Body of pancreas (tissue), 4 donors: ENCODE data around the gene HPN. TPM values are rescaled to one million over a fixed set of nuclear protein-coding genes. Genes with fewer than 3 reads are reported as not detected.
"Not testable (repeated sequence)": the region's sequence is repeated elsewhere in the genome, so short reads cannot be mapped to it uniquely, and the experiment has no call there.

ENCODE experiments used
- ATAC-seq: fragments of 150-250 bp; one replicate; pipeline ENCODE4 v1.9.1; 2016
- DNase-seq, 4 donors: peaks; one replicate each; pipeline ENCODE4 v3.0.0-alpha.2; 2019
- H3K27ac ChIP-seq, 4 donors: fragments of 200-600 bp; sonication (generic); 1 replicate in 3 of 4; 2 replicates in 1 of 4; pipeline versions ENCODE4 v1.5.1 to v1.6.1; 2016 to 2019; ENCODE audit warnings: mild to moderate bottlenecking in 1 of 4, mixed read lengths in 1 of 4, moderate library complexity in 1 of 4
- H3K27me3 ChIP-seq, 2 donors: fragments of 200-600 bp; sonication (generic); one replicate each; pipeline ENCODE4 v1.6.0; 2016; ENCODE audit warnings: mild to moderate bottlenecking in 1 of 2
- H3K36me3 ChIP-seq, 2 donors: fragments of 200-600 bp; sonication (generic); replicated peaks in 1 of 2; 2 replicates each; pipeline ENCODE4 v1.5.1; 2016; ENCODE audit warnings: low read depth in 2 of 2; ENCODE audit not compliant: insufficient read depth in 1 of 2
- H3K4me1 ChIP-seq: fragments of 200-600 bp; sonication (generic); one replicate; pipeline ENCODE4 v1.6.0; 2016
- H3K4me3 ChIP-seq, 2 donors: fragments of 200-600 bp; sonication (generic); 1 replicate in 1 of 2; 2 replicates in 1 of 2; pipeline ENCODE4 v1.5.1; 2016 to 2019
- H3K9me3 ChIP-seq, 3 donors: fragments of 200-600 bp; sonication (generic); 1 replicate in 2 of 3; 2 replicates in 1 of 3; pipeline ENCODE4 v1.5.1; 2016
- POLR2A ChIP-seq, 3 donors: fragments of 450-650 bp; IDR thresholded peaks; one replicate each; pipeline ENCODE4 v1.6.1; 2016; ENCODE audit warnings: antibody characterized with exemption in 3 of 3, mild to moderate bottlenecking in 2 of 3
- WGBS, 2 donors: methylation state at CpG; one replicate each; pipeline ENCODE4 v1.1.5; 2017; 5-methylcytosine and 5-hydroxymethylcytosine counted together
- intact Hi-C: fragments of 100-400 bp; cut with DNase I; formaldehyde crosslinking; loops from one replicate; pipeline ENCODE4 v1.15.1; 2023
- total RNA-seq, 2 donors: library from RNA; depleted of rRNA; stranded (reverse); fragments of >200 nt; gene quantifications; one replicate each; pipeline ENCODE4 v1.1.0, GENCODE V29; 2016
- TF ChIP-seq, protein P1 (sequence below), 7 experiments: fragments of 450-650 bp in 4 of 7; fragments of 200-600 bp in 3 of 7; sonication (generic) in 3 of 7; IDR thresholded peaks; one replicate each; pipeline ENCODE4 v1.5.1; 2016 to 2019; ENCODE audit warnings: antibody characterized with exemption in 7 of 7

Gene HPN
- total RNA-seq, 2 donors from 2014 or later: 135 to 289 TPM

DNA sequence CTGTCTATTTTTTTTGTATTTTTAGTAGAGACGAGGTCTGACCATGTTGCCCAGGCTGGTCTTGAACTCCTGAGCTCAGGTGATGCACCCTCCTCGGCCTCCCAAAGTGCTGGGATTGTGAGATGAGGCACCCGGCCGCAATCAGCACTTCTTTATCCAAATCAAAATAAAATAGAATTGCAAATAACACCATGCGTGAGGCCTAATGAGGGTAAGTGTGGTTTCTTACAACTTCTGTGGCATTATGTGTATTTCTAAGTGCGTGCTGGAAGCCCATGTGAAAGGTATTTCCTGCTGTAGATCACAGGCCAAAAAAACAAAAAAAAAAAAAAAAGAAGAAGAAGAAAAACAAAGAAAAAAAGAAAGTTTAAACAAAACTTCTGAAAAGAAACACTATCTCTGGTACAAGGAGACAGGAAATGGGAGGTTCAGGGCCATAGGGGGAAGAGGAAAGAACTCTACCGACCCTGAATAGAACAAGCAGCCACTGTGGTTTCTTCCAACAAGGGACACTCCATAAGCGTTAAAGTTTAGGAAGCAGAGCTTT lies 44.4 kb upstream of the HPN start:
- ATAC-seq: no peak

GRCh38 chr19:34998224-34998623 lies 43.3 kb upstream of the HPN start:
- H3K4me3 ChIP-seq, intact Hi-C loops, H3K27me3 ChIP-seq, H3K9me3 ChIP-seq, H3K36me3 ChIP-seq, ATAC-seq, DNase-seq: not testable (repeated sequence)
- 91 to 96% methylated on average over 7 of the region's 7 CpGs for WGBS, 2 donors
- Histone ChIP-seq H3K4me1 (peaks cover 54% of the 10 kb centered on the region), H3K27ac (peak overlapping the region in 1 of 4 donors; percentile 97)

More for the DNA sequence above, 44.4 kb upstream of the HPN start:
- WGBS, 2 donors: 59 to 79% methylated on average over 8 of the region's 8 CpGs
- TF ChIP-seq, protein P1, sequence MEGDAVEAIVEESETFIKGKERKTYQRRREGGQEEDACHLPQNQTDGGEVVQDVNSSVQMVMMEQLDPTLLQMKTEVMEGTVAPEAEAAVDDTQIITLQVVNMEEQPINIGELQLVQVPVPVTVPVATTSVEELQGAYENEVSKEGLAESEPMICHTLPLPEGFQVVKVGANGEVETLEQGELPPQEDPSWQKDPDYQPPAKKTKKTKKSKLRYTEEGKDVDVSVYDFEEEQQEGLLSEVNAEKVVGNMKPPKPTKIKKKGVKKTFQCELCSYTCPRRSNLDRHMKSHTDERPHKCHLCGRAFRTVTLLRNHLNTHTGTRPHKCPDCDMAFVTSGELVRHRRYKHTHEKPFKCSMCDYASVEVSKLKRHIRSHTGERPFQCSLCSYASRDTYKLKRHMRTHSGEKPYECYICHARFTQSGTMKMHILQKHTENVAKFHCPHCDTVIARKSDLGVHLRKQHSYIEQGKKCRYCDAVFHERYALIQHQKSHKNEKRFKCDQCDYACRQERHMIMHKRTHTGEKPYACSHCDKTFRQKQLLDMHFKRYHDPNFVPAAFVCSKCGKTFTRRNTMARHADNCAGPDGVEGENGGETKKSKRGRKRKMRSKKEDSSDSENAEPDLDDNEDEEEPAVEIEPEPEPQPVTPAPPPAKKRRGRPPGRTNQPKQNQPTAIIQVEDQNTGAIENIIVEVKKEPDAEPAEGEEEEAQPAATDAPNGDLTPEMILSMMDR (IDR thresholded peaks at IDR 0.05): no peak
- no peak for TF ChIP-seq POLR2A (IDR thresholded peaks at IDR 0.05)
- Histone ChIP-seq H3K36me3 (no peaks in the 10 kb centered on the region), H3K27ac (peak overlapping the region in 1 of 4 donors; percentile 46), H3K27me3 (no peaks in the 10 kb centered on the region), H3K9me3 (no peaks in the 10 kb centered on the region), H3K4me1 (peaks cover 45% of the 10 kb centered on the region), H3K4me3 (no peak overlapping the region)
- DNase-seq: no peak
- intact Hi-C loops: no loop called here

- H3K9me3 ChIP-seq: no peaks in the 10 kb centered on the region
- intact Hi-C loops: no loop called here
- peaks cover 60% of the 10 kb centered on the region for H3K4me1 ChIP-seq
- DNase-seq (peak in 1 of 4 donors; percentile 22), ATAC-seq (no peak)
- H3K4me3 ChIP-seq: peak overlapping the region in 1 of 2 donors; percentile 1
- H3K27me3 ChIP-seq: no peaks in the 10 kb centered on the region
- peak overlapping the region; percentile 92 to 97 (median 96) for H3K27ac ChIP-seq
- no peaks in the 10 kb centered on the region for H3K36me3 ChIP-seq
- TF ChIP-seq, protein P1 (IDR thresholded peaks at IDR 0.05): no peak
- TF ChIP-seq POLR2A (IDR thresholded peaks at IDR 0.05): no peak
- 60 to 62% methylated on average over 13 of the region's 13 CpGs for WGBS, 2 donors
Observed at GRCh38 chr19:34998777-34999497, 42.6 kb upstream of the HPN start.

GRCh38 chr19:34999498-35000337 lies 41.8 kb upstream of the HPN start, which contains the start of gene GRAMD1A:
Gene GRAMD1A, plus strand, starts transcription at chr19:35000323. Its CDS starts 156 bp downstream, at chr19:35000479.
- peak within 1 kb of the TSS; percentile 92 to 97 (median 96) for H3K27ac ChIP-seq
- 0 to 4% methylated on average over 12 to 32 of the region's 45 CpGs for WGBS, 2 donors
- no peaks in the 10 kb centered on the region for H3K36me3 ChIP-seq
- ATAC-seq: peak; percentile 87
- peak; percentile 76 to 96 (median 93) for TF ChIP-seq POLR2A (IDR thresholded peaks at IDR 0.05)
- TF ChIP-seq, protein P1 (IDR thresholded peaks at IDR 0.05): no peak
- peak within 1 kb of the TSS; percentile 26 to 66 for H3K4me3 ChIP-seq
- H3K9me3 ChIP-seq: no peaks in the 10 kb centered on the region
- intact Hi-C loops: no loop called here
- peaks cover 60% of the 10 kb centered on the region for H3K4me1 ChIP-seq
- DNase-seq: peak; percentile 89 to 91 (median 90)
- H3K27me3 ChIP-seq: no peaks in the 10 kb centered on the region

DNA sequence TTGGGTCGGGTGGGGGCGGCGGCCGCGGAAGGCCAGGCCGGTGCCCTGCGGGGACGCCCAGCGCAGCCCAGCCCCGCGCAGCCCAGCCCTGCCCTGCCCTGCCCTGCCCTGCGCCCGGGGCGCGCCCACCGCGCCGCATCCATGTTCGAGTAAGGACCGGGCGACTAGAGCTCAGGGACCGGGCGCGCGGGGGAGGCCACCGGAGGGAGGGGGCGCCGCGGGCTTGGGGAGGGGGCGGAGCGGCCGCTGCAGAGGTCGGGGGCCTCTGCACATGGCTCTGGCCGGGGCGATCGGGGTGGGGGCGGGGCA lies 41.2 kb upstream of the HPN start:
- 0% methylated on average over 3 of the region's 37 CpGs; no CpG with 5 or more reads in 1 of the 2 donors for WGBS, 2 donors
- Histone ChIP-seq H3K4me1 (peaks cover 60% of the 10 kb centered on the region), H3K9me3 (no peaks in the 10 kb centered on the region), H3K36me3 (no peaks in the 10 kb centered on the region), H3K27me3 (no peaks in the 10 kb centered on the region), H3K27ac (peak overlapping the region; percentile 92 to 97 (median 96)), H3K4me3 (peak overlapping the region; percentile 26 to 66)
- no peak for TF ChIP-seq POLR2A (IDR thresholded peaks at IDR 0.05)
- TF ChIP-seq, protein P1 (IDR thresholded peaks at IDR 0.05): no peak
- ATAC-seq (no peak), DNase-seq (no peak)
- intact Hi-C loops: no loop called here
